Tibial artery (tissue), 4 donors: ENCODE measurements around the gene RUNX1.

Source experiments
- DNase-seq, 2 donors: peaks; one replicate each; pipeline ENCODE4 v3.0.0-alpha.2; 2019
- H3K27ac ChIP-seq, 2 donors: fragments of 200-600 bp; sonication (generic) in 1 of 2; 1 replicate in 1 of 2; 2 replicates in 1 of 2; pipeline ENCODE4 v1.5.1; 2018 to 2019; ENCODE audit warnings: mild to moderate bottlenecking in 1 of 2
- H3K27me3 ChIP-seq, 2 donors: fragments of 200-600 bp; sonication (generic) in 1 of 2; one replicate each; pipeline versions ENCODE4 v1.5.1 to v1.6.0; 2016 to 2019
- H3K36me3 ChIP-seq, 3 donors: fragments of 200-600 bp; sonication (generic) in 2 of 3; one replicate each; pipeline ENCODE4 v1.5.1; 2016 to 2019; ENCODE audit warnings: mild to moderate bottlenecking in 2 of 3
- H3K4me1 ChIP-seq, 4 donors: fragments of 200-600 bp; sonication (generic) in 2 of 4; 1 replicate in 3 of 4; 2 replicates in 1 of 4; pipeline ENCODE4 v1.5.1; 2016 to 2019
- H3K4me3 ChIP-seq, 2 donors: fragments of 200-600 bp; sonication (generic) in 1 of 2; 1 replicate in 1 of 2; 2 replicates in 1 of 2; pipeline ENCODE4 v1.5.1; 2018 to 2019; ENCODE audit warnings: mild to moderate bottlenecking in 2 of 2
- H3K9me3 ChIP-seq, 3 donors: fragments of 200-600 bp; sonication (generic) in 1 of 3; one replicate each; pipeline ENCODE4 v1.5.1; 2016 to 2019
- CTCF ChIP-seq, 2 experiments: fragments of 200-600 bp in 1 of 2; fragments of 450-650 bp in 1 of 2; IDR thresholded peaks; one replicate each; pipeline ENCODE4 v1.5.1; 2017 to 2019; ENCODE audit warnings: antibody characterized with exemption in 2 of 2, mild to moderate bottlenecking in 1 of 2, moderate library complexity in 1 of 2
- intact Hi-C: fragments of 100-400 bp; cut with DNase I; formaldehyde crosslinking; loops from one replicate; pipeline ENCODE4 v1.15.0; 2023; ENCODE audit warnings: low total_unique reads

RUNX1 gene

GRCh38 chr21:34942911-34943310 is 106.2 kb downstream of the RUNX1 start:
- Histone ChIP-seq H3K4me1 (no peaks in the 10 kb centered on the region), H3K4me3 (no peak overlapping the region), H3K27ac (no peak overlapping the region), H3K36me3 (no peaks in the 10 kb centered on the region), H3K9me3 (no peaks in the 10 kb centered on the region), H3K27me3 (peaks cover 0 to 4% of the 10 kb centered on the region in 2 donors)
- no peak for DNase-seq
- intact Hi-C loops = no loop called here
- TF ChIP-seq CTCF (IDR thresholded peaks at IDR 0.05) = no peak

GRCh38 chr21:34941162-34941561 is 107.9 kb downstream of the RUNX1 start:
- no peaks in the 10 kb centered on the region for H3K4me1 ChIP-seq
- H3K36me3 ChIP-seq = no peaks in the 10 kb centered on the region
- DNase-seq = no peak
- no peak overlapping the region for H3K27ac ChIP-seq
- H3K9me3 ChIP-seq = no peaks in the 10 kb centered on the region
- peaks cover 0 to 4% of the 10 kb centered on the region in 2 donors for H3K27me3 ChIP-seq
- no peak overlapping the region for H3K4me3 ChIP-seq
- intact Hi-C loops = no loop called here
- TF ChIP-seq CTCF (IDR thresholded peaks at IDR 0.05) = no peak

GRCh38 chr21:34939673-34940331 is 109.3 kb downstream of the RUNX1 start:
- DNase-seq = no peak
- Histone ChIP-seq H3K4me3 (no peak overlapping the region), H3K27ac (no peak overlapping the region), H3K27me3 (peaks cover 0 to 4% of the 10 kb centered on the region in 2 donors), H3K36me3 (no peaks in the 10 kb centered on the region), H3K4me1 (no peaks in the 10 kb centered on the region), H3K9me3 (no peaks in the 10 kb centered on the region)
- intact Hi-C loops = no loop called here
- TF ChIP-seq CTCF (IDR thresholded peaks at IDR 0.05) = no peak

GRCh38 chr21:34938089-34938764 is 110.9 kb downstream of the RUNX1 start:
- no peak for DNase-seq
- intact Hi-C loops = no loop called here
- TF ChIP-seq CTCF (IDR thresholded peaks at IDR 0.05) = no peak
- no peak overlapping the region for H3K4me3 ChIP-seq
- peaks cover 0 to 4% of the 10 kb centered on the region in 2 donors for H3K27me3 ChIP-seq
- no peaks in the 10 kb centered on the region for H3K9me3 ChIP-seq
- H3K4me1 ChIP-seq = no peaks in the 10 kb centered on the region
- no peaks in the 10 kb centered on the region for H3K36me3 ChIP-seq
- no peak overlapping the region for H3K27ac ChIP-seq

- Histone ChIP-seq H3K9me3 (no peaks in the 10 kb centered on the region), H3K27me3 (no peaks in the 10 kb centered on the region), H3K36me3 (no peaks in the 10 kb centered on the region), H3K4me3 (no peak overlapping the region), H3K27ac (no peak overlapping the region), H3K4me1 (no peaks in the 10 kb centered on the region)
- DNase-seq = no peak
- intact Hi-C loops = no loop called here
- no peak for TF ChIP-seq CTCF (IDR thresholded peaks at IDR 0.05)
Observed at GRCh38 chr21:34936883-34937563, 112.1 kb downstream of the RUNX1 start.
